AML-193 (cell line): ENCODE data around the gene DIP2B.
"Not testable (repeated sequence)": the region's sequence is repeated elsewhere in the genome, so short reads cannot be mapped to it uniquely, and the experiment has no call there.

Source experiments
- DNase-seq, 2 experiments: peaks; one replicate each; lab custom pipeline; 2025; lab: John Stamatoyannopoulos, UW

The DIP2B gene

DNA sequence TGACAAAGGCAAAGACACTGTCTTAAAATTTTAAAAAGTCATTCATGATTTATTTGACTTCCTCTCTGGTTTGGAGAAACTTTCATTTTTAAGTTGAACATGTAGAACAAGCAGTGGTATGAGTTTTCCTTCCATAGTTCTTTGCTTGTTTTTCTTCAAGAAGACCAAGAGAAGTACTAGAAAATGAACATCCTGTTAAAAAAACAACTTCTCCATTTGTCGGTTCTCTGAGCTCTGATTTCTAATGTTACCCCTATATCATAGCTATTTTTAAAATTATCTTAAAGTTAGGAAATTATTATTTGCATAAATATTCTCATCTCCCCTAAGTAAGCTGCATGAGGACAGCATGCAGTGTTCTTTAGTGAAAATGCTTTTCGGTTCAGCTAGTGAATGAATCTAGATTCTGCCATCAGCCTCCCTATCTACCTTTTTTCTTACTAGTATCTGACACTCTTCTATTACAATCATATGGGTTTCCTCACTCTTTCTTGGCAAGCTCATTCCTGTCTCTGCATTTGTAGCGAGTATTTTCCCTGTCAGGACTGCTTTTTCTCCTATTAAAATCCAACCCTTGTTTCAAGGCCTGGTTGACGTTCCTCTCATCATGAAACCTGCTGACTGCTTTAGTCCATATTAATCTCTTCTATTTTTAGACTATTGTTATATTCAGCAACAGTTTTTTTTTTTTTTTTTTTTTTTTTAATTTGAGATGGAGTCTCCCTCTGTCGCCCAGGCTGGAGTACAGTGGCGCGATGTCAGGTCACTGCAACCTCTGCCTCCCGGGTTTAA, 15.8 kb downstream of the DIP2B start:
- no peak for DNase-seq

DNA sequence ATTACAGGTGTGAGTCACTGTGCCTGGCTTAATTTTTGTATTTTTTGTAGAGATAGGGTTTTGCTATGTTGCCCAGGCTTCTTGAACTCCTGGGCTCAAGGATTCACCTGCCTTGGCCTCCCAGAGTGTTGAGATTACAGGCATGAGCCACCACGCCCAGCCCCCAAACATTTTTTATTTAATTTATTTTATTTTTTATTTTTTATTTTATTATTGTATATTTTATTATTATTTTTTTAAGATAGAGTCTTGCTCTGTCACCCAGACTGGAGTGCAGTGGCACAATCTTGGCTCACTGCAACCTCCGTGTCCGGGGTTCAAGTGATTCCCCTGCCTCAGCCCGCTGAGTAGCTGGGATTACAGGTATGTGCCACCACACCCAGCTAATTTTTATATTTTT, 17.0 kb downstream of the DIP2B start:
- DNase-seq, result not testable (repeated sequence)

DNA sequence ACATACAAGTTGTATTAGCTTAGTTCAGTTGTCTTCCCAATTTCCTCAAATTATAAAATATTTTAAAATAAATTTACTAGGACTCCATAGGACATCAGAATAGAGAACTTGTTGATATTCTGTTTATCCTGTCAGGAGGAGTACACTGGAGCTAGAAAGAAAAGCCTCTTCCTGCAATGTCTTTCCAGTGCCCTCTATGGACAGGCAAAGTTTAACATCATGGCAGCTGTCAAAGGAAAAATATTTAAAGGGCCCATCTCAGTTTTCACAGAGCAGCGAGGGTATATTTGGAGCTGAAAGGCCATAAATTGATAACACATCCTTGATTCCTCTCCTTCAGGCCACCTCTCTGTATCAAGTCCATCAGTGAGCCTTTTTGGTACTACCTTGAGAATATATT, 19.0 kb downstream of the DIP2B start:
- no peak for DNase-seq

DNA sequence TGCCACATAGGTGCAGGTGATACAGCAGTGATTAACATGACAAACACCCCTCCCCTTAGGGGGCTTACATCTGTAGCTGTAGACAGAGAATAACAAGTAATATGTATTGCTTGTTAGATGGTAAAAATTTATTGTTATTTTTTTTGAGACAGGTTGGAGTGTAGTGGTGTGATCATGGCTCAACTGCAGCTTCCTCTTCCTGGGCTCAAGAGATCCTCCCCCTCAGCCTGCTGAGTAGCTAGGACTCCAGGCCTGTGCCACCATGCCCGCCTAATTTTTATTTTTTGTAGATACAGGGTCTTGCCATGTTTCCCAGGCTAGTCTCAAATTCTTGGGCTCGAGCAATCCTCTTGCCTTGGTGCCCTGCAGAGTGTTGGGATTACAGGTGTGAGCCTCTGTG, 19.8 kb downstream of the DIP2B start:
- DNase-seq, result no peak

DNA sequence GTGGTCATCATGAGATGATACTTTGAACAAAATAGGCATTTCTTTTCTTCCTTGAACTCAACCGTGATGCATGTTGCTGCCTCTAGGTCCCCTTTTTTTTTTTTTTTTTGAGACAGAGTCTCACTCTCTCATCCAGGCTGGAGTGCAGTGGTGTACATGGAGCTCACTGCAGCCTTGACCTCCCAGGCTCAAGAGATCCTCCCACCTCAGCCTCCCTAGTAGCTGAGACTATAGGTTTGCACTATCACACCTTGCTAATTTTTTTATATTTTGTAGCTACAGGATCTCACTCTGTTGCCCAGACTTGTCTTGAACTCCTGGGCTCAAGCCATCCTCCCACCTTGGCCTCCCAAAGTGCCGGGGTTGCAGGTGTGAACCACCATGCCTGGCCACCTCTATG, 20.6 kb downstream of the DIP2B start:
- DNase-seq, result no peak

DNA sequence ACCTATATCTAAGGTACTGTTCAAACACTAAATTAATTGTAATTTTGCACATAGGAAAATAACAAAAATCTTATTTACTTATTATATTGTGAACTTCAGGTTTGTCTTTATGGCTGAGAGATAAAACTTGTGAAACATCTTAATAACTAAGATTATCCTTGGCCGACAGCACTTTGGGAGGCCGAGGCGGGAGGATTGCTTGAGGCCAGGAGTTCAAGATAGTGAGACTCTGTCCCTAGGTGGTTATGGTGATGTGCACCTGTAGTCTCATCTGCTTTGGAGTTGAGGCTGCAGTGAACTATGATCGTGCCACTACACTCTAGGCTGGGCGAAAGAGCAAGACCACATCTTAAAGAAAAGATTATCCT, 22.6 kb downstream of the DIP2B start:
- no peak for DNase-seq

DNA sequence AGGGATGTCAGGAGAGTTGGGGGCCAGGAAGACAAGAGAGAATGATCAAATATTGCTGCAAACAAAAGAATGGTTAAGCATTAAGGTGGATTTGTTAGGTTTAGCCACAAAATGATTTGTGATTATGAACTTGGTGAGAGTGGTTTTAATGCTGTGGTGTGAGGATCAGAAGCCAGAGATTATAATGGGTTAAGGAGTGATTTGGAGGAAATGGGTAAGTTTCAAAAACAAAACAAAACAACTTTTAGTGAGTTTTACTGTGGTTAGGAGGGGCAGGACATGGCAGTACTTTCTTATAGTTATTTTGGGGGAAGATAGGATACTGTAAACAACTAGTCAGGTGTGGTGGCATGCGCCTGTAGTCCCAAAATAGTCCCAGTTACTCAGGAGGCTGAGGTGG, 24.0 kb downstream of the DIP2B start:
- no peak for DNase-seq

DNA sequence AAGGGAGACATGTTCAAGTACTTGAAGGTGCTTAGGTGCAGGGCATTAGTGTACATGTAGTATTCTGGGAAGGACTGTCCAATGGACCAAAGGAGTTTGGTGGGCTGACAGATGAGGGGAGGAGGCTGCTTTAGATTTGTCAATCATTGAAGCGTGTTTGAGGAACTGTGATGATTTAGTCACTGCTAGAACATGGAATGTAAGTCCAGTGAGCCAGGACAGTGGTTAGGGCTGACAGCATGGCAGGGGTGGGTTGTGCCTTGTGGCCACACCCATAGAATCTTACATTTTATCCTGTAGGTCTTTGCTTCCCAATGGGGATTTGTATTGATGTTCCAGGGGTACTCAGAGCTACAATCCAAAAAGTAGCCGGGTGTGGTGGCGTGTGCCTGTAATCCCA, 24.6 kb downstream of the DIP2B start:
- no peak for DNase-seq

DNA sequence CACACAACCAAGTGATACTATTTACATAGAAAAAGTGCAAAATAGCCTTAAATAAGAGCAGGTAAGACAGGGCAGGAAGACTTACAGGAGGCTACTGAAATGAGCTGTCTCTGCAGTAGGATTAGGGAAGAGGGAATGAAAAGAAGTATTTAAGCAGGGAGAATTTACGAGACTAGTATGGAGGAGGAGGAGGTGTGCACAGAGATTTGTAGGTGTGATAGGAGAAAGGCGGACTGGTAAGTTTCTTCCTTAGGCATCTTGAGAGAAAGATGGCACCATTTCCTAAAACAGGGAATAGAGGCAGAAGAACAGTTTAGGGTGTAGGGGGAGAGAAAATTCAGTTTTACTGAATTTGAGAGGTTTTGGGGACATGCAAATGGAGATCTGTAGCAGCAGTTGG, 25.7 kb downstream of the DIP2B start:
- DNase-seq, result no peak

DNA sequence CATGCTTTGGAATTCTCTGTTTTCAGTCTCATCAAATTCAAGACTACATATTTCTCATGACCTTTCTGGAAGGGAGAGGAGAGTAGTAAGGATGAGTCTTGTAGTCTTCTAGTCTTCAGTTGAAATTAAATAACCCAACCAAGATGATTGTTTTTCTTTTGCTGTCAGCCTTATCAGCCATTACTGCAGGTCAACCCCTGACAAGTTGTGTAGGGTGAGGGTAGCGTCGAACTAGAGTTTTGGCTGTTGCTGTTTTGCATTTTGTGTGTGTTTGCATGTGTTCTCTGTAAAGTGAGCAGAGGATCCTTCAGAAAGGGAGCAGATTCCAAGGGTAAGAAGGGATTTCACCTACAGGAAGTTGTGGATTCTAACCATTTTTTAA, 28.4 kb downstream of the DIP2B start:
- no peak for DNase-seq

DNA sequence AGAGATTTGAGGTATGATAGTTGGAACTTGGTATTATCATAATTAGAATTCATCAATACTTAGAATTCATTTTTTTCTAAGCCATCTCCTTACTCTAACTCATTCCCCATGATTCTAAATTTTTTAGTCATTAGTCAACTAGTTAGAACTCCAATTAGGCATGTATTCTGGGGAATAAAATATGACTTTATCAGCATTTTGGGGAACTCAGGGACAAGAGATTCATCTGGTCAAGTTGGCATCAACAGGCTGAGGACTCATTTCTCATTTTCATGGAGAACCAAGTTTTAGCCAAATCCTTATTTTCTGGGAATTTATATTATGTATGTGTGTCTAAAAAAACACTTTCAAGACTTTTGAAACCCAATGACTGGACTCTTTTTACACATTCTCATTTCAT, 29.2 kb downstream of the DIP2B start:
- DNase-seq, result no peak

DNA sequence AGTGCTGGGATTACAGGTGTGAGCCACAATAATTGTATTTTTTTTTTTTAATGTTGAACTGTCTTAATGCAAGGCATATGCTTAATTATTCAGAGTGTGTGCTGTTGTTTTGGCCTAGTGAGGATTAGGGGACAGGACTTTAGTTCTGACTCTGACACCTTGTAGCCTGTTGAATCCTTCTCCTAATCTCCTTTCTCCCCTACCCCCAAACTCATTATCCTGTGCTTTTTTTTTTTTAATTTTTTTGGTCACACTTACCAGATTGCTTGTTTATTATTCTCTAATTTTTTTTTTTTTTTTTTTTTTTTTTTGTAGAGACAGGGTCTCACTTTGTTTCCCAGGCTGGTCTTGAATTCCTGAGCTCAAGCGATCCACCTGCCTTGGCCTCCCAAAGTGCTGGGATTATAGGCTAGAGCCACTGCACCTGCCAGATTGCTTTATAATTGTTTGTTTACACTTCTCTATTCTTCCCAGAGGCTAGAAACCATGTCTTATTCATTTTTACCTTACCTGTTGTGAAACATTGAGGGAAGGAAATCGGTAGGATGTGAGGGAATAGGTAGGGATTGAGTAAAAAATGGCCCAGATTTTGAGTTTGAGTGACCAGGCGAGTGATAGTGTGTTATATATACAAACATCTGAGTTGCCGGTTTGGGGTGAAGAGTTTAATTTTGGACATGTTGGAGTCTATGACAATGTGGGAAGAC, 32.2 kb downstream of the DIP2B start:
- no peak for DNase-seq

DNA sequence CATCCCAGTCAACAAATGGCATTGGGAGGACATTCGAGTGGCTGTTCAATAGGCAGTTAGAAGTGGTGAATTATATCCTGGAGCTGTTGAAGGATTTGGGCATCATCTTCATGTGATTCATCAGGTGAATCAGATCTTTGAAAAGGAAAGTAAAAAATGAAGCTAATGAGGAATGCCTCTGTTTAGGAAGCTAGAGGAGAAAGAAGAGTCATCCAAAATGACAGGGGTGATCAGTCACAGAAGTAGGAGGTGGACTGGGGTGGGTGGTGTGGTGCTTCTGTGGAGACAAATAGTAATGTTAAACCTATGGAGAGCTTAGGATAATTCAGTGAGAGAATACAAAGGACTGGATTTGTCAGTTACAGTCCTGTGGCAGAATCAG, 32.7 kb downstream of the DIP2B start:
- no peak for DNase-seq

DNA sequence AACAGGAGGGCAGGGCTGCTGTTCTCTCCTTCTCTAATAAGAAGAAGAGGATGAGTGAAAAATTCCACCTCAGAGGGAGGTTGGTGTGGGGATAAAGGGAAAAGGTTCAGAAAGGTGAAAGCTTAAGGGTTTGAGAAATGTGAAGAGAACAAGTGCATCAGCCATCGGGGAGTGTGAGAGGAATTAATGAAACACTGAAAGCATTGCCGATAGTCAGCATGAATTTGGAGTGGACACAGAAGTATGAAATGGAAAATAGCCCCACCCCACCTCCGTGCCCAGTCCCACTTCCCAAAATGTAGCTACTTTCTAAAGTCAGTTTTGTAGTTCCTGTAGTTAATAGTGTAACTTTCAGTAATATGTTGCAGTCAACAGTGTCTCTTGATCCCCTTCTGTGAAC, 33.4 kb downstream of the DIP2B start:
- DNase-seq, result no peak

DNA sequence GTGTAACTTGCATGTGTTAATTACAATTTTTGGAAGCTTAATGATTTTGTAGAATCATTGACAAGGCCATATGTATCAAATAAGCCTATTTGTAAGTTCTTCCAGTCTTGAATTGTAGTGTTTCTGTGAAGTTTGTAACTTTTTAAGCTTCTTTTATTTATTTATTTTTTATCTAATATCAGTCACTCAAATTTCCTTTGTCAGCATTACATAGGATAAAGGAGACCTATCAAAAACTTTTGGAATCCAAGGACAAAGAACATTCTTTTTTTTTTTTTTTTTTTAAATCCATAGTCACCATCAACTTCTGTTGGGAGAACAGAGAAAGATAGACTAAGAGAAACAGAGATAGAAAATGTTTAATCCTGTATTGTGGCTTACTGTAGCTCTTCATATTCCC, 36.4 kb downstream of the DIP2B start:
- no peak for DNase-seq

DNA sequence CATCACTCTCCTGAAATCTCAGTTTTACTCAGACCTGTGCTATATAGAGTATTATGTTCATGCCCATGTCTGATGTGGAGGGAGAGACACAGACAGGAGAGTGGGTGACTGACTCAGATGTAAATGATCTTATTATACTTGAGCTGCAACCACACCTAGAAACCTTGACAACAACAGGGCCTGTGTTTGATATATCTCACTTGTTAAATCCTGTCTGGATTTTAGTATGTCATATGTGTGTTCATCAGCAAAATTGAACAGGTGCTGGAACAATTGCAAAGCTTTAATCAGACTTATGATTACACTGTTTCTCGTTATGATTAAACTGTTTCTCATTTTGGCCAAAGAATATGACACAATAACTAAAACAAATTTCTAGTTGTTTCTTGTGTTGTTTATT, 37.7 kb downstream of the DIP2B start:
- no peak for DNase-seq

DNA sequence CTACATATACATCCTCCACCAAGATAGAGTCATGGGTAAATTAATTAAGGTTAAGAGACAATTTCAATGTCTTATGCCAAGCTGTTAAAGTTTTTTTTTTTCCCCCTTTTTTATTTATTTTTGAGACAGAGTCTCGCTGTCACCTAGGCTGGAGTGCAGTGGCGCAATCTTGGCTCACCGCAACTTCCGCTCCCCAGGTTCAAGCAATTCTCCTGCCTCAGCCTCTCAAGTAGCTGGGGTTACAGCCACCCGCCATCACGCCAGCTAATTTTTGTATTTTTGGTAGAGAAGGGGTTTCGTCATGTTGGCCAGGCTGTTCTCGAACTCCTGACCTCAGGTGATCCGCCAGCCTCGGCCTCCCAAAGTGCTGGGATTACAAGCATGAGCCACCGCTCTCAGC, 38.4 kb downstream of the DIP2B start:
- not testable (repeated sequence) for DNase-seq

DNA sequence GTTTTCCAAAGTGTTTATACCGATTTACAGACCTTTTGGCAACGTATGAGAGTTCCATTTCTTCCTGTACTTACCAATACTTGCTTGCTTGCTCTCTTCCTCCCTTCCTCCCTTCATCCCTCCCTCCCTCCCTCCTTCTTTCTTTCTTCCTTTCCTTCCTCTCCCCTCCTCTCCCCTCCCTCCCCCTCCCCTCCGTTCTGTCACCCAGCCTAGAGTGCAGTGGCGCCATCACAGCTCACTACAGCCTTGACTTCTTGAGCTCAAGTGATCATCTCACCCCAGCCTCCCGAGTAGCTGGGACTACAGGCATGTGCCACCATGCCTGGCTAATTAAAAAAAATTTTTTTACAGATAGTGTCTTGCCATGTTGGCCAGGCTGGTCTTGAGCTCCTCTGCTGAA, 40.4 kb downstream of the DIP2B start:
- no peak for DNase-seq

DNA sequence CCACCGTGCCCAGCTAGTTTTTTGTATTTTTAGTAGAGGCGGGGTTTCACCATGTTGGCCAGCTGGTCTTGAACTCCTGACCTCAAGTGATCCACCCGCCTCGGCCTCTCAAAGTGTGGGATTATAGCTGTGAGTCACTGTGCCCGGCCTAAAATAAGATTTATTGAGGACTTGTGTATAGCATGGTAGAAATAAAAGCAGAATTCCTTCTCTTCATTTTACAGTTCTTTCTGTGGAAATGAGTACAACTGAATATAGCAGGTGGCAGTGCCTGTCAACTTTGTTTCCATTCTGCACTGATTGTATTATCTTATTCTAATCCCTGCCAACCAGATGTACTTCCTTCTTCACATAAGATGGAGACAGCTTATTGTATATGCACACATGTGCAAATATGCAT, 41.0 kb downstream of the DIP2B start:
- DNase-seq, result no peak

DNA sequence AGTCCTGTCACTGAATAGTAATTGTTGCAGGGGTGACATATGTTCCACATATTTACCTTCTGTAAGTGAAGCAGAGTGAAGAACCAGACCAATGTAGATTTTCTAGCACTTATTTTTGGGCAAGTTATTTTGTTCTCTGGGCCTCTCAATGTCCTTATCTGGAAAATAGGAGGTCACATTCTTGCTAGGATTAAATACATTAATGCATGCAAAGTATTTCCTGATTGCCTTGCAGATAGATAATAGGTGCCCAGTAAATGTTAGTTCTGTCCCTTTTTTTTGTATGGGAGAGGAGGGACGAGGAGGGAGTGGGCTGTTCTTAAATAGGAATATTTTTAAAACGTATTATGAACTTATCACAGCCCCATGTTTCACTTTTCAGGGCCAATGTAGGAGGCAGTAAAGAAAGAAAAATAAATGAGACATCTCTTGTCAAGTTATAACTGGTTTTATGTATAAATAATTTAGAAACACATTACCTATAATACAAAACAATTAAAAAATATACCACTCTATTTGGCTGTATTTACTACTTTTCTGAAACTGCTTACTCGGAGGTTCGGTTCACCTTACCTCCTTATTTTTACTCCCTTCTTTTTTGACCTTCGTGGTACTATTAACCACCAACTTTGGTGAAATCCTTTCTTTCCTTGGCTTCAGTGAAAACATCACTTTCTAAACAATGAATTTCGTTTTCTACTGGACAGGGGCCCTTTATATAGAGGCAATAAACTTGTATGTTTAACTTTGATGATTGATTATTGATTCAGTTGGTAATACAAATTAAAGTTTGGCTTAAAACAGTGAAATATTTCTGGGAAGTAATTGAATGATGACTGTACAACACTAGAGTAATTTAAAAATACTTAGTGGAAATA, 41.9 kb downstream of the DIP2B start:
- no peak for DNase-seq

DNA sequence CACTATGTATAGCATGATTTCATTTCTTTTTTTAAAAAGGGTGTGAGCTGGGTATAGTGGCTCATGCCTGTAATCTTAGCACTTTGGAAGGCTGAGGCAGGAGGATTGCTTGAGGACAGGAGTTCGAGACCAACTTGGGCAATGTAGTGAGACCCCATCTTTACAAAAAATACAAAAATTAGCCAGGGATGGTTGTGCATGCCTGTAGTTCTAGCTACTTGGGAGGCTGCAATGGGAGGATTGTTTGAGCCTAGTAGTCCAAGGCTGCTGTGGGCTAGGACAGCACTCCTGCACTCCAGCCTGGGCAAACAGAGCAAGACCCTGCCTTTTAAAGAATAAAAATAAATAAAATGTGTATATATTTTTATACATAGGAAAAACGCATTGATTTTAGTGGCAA, 43.0 kb downstream of the DIP2B start:
- no peak for DNase-seq

DNA sequence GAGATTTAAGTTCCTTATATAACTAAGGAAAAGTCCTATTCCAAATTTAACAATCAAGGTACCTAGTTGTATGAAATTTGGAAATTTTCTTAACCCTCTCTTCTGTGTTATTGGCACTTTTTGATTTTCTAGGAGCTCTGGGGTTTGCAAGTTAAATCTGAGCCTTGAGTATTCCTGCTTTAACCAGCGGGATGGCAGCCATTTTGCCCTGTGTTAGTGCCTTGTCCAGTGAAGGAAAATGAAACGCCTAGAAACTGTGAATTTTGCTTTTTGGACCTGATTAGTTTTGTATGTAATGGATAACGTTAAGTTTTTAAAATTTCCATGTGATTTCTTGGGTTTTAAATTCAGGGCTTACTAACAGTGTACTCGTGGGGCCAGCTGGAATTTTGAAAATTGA, 45.1 kb downstream of the DIP2B start:
- DNase-seq, result no peak
